GM23338 (cell line): ENCODE data around the gene CCDC122. TPM values are rescaled to one million over a fixed set of nuclear protein-coding genes. Genes with fewer than 3 reads are reported as not detected.

Source experiments
- ATAC-seq: fragments of 200-7000 bp; cut with Tn5 transposase; 3 replicates; pipeline ENCODE4 v1.9.1; 2020
- DNase-seq: peaks from one replicate; pipeline ENCODE4 v3.0.0-alpha.2; 2015; ENCODE audit warnings: low spot score
- H2AFZ ChIP-seq: fragments of 200-600 bp; sonication (generic); 2 replicates; pipeline ENCODE4 v1.8.0; 2016; ENCODE audit warnings: antibody characterized with exemption, mild to moderate bottlenecking, moderate library complexity
- H3F3A ChIP-seq: fragments of 200-600 bp; sonication (generic); replicated peaks from 2 replicates; pipeline ENCODE4 v1.8.0; 2017; ENCODE audit warnings: antibody characterized with exemption, mixed run types, low read depth
- H3K27ac ChIP-seq: fragments of 200-600 bp; sonication (generic); 2 replicates; pipeline ENCODE4 v1.6.1; 2016; ENCODE audit warnings: low read depth
- H3K27me3 ChIP-seq: fragments of 200-600 bp; sonication (generic); 2 replicates; pipeline ENCODE4 v1.8.0; 2016; ENCODE audit warnings: mild to moderate bottlenecking, mixed run types, moderate library complexity; ENCODE audit not compliant: insufficient read depth
- H3K36me3 ChIP-seq: fragments of 200-600 bp; sonication (generic); 2 replicates; pipeline ENCODE4 v1.8.0; 2016; ENCODE audit warnings: mild to moderate bottlenecking; ENCODE audit not compliant: insufficient read depth
- H3K4me1 ChIP-seq: fragments of 200-600 bp; sonication (generic); 2 replicates; pipeline ENCODE4 v1.8.0; 2016; ENCODE audit warnings: mild to moderate bottlenecking, moderate library complexity; ENCODE audit not compliant: insufficient read depth
- H3K4me2 ChIP-seq: fragments of 200-600 bp; sonication (generic); 2 replicates; pipeline ENCODE4 v1.7.1; 2017; ENCODE audit warnings: mixed run types
- H3K4me3 ChIP-seq: fragments of 200-600 bp; sonication (generic); 2 replicates; pipeline ENCODE4 v1.6.1; 2016; ENCODE audit warnings: mixed run types
- H3K79me2 ChIP-seq: fragments of 200-600 bp; sonication (generic); replicated peaks from 2 replicates; pipeline ENCODE4 v1.8.0; 2017; ENCODE audit warnings: mild to moderate bottlenecking; ENCODE audit not compliant: insufficient read depth
- H3K9me2 ChIP-seq: fragments of 200-600 bp; sonication (generic); 2 replicates; pipeline ENCODE4 v1.8.0; 2017; ENCODE audit not compliant: insufficient read depth
- H4K20me1 ChIP-seq: fragments of 200-600 bp; sonication (generic); replicated peaks from 2 replicates; pipeline ENCODE4 v1.8.0; 2017; ENCODE audit warnings: mild to moderate bottlenecking; ENCODE audit not compliant: insufficient read depth
- H3K27ac Mint-ChIP-seq: 2 replicates; pipeline ENCODE4 v1.8.0; 2020; ENCODE audit warnings: inconsistent platforms, mild to moderate bottlenecking, moderate library complexity, mixed read lengths
- H3K27me3 Mint-ChIP-seq: 3 replicates; pipeline ENCODE4 v1.8.0; 2022; ENCODE audit warnings: low read depth, mild to moderate bottlenecking, moderate library complexity, mixed read lengths, inconsistent platforms; ENCODE audit not compliant: insufficient read depth, poor library complexity
- H3K36me3 Mint-ChIP-seq: 3 replicates; pipeline ENCODE4 v1.8.0; 2021; ENCODE audit warnings: low read depth, mild to moderate bottlenecking, inconsistent platforms, moderate library complexity, mixed read lengths
- H3K4me1 Mint-ChIP-seq: 3 replicates; pipeline ENCODE4 v1.8.0; 2020; ENCODE audit warnings: mild to moderate bottlenecking, inconsistent platforms, mixed read lengths
- H3K4me3 Mint-ChIP-seq: 3 replicates; pipeline ENCODE4 v1.8.0; 2021; ENCODE audit warnings: moderate library complexity, mild to moderate bottlenecking, inconsistent platforms, mixed read lengths
- H3K9me3 Mint-ChIP-seq: 3 replicates; pipeline ENCODE4 v1.8.0; 2020; ENCODE audit warnings: moderate library complexity, mild to moderate bottlenecking, inconsistent platforms, mixed read lengths
- EZH2 ChIP-seq: fragments of 200-600 bp; sonication (generic); IDR thresholded peaks from one replicate; pipeline ENCODE4 v1.8.0; 2017; ENCODE audit warnings: antibody characterized with exemption, mild to moderate bottlenecking, low read depth; ENCODE audit not compliant: unreplicated experiment
- JUNB ChIP-seq: IDR thresholded peaks from one replicate; pipeline ENCODE4 v1.6.1; 2016; ENCODE audit warnings: antibody characterized with exemption; ENCODE audit not compliant: unreplicated experiment
- REST ChIP-seq: IDR thresholded peaks from one replicate; pipeline ENCODE4 v1.6.1; 2018; ENCODE audit warnings: antibody characterized with exemption; ENCODE audit not compliant: unreplicated experiment
- STAT1 ChIP-seq: IDR thresholded peaks from one replicate; pipeline ENCODE4 v1.6.1; 2016; ENCODE audit warnings: antibody characterized with exemption; ENCODE audit not compliant: unreplicated experiment
- ZNF462 ChIP-seq: fragments of 250-450 bp; sonication (Bioruptor Pico); IDR thresholded peaks from 2 replicates; pipeline ENCODE4 v1.5.0; 2020; ENCODE audit warnings: mild to moderate bottlenecking, moderate library complexity
- polyA plus RNA-seq: library from polyadenylated mRNA; unstranded; fragments of >200 nt; fragmentation: Nextera tagmentation; extraction: Ambion mirVana; gene quantifications from 2 replicates; pipeline ENCODE4 v1.2.1, GENCODE V29; 2016
- total RNA-seq: library from RNA; depleted of rRNA; stranded (reverse); fragments of >200 nt; shearing (Covaris generic); gene quantifications from 2 replicates; pipeline ENCODE4 v1.2.3, GENCODE V29; 2014

Gene CCDC122
- total and polyA plus RNA-seq, 2 experiments from 2014 or later: 7.5 to 30.6 TPM

GRCh38 chr13:43861863-43862262, 17.7 kb downstream of the CCDC122 start (continued):
- no peak for TF ChIP-seq REST
- no peak for TF ChIP-seq JUNB
- no peak for TF ChIP-seq STAT1
- TF ChIP-seq EZH2: no peak

GRCh38 chr13:43852923-43853404, 26.6 kb downstream of the CCDC122 start:
- H3F3A ChIP-seq: no peaks in the 10 kb centered on the region
- no peaks in the 10 kb centered on the region for H3K27me3 ChIP-seq
- DNase-seq (no peak), ATAC-seq (no peak)
- no peak for TF ChIP-seq ZNF462 (CRISPR knock-in tag)
- no peaks in the 10 kb centered on the region for H3K4me1 ChIP-seq
- no peak overlapping the region for H3K4me3 ChIP-seq
- Mint-ChIP-seq H3K27me3 (no peaks in the 10 kb centered on the region), H3K4me1 (no peaks in the 10 kb centered on the region; the same call in 2 of the 3 replicates), H3K4me3 (no peak overlapping the region), H3K9me3 (peaks cover 53% of the 10 kb centered on the region), H3K27ac (no peak overlapping the region), H3K36me3 (peaks cover 62% of the 10 kb centered on the region)
- H4K20me1 ChIP-seq: no peaks in the 10 kb centered on the region
- no peaks in the 10 kb centered on the region for H3K79me2 ChIP-seq
- H3K9me2 ChIP-seq: no peaks in the 10 kb centered on the region
- H3K27ac ChIP-seq: no peak overlapping the region
- H3K4me2 ChIP-seq: no peak overlapping the region
- peaks cover 10% of the 10 kb centered on the region; the same call in 1 of the 2 replicates for H3K36me3 ChIP-seq
- no peak overlapping the region for H2AFZ ChIP-seq
